ENCODE measurements around the gene AKT3. TPM values are rescaled to one million over a fixed set of nuclear protein-coding genes. Genes with fewer than 3 reads are reported as not detected.

The AKT3 gene
- total RNA-seq, 1 experiment from 2014 or later, result 18.7 TPM

GRCh38 chr1:243447844-243448243, 402.2 kb downstream of the AKT3 start:
- H3K36me3 ChIP-seq (ENCODE audit: low read depth, low read length), result no peaks in the 10 kb centered on the region
- H3K9me2 ChIP-seq (replicated peaks; ENCODE audit: low read length), result no peaks in the 10 kb centered on the region
- no peaks in the 10 kb centered on the region for H4K20me1 ChIP-seq (ENCODE audit: low read length)
- H3K4me1 ChIP-seq (ENCODE audit: insufficient read depth, low read length), result no peaks in the 10 kb centered on the region
- H2AFZ ChIP-seq (ENCODE audit: low read length), result no peak overlapping the region
- BruUV-seq (replicated peaks), result no TSS peak
- no peaks in the 10 kb centered on the region for H3K9me3 ChIP-seq (ENCODE audit: low read length)
- H3K4me3 ChIP-seq (ENCODE audit: low read length), result no peak overlapping the region
- H3K79me2 ChIP-seq (ENCODE audit: low read length), result no peaks in the 10 kb centered on the region
- H3K27me3 ChIP-seq (ENCODE audit: low read length), result no peaks in the 10 kb centered on the region
- no peak for TF ChIP-seq EZH2 (IDR thresholded peaks at IDR 0.05; ENCODE audit: low read length, unreplicated experiment)
- TF ChIP-seq EZH2phosphoT487 (IDR thresholded peaks at IDR 0.05; ENCODE audit: borderline replicate concordance, low read length), result no peak
- TF ChIP-seq CTCF (conservative IDR thresholded peaks at IDR 0.05; ENCODE audit: low read depth, low read length), result no peak
- DNase-seq (no peak), ATAC-seq (no peak)
- no peaks in the 10 kb centered on the region for H3F3A ChIP-seq (ENCODE audit: low read length, unreplicated experiment)
- intact Hi-C loops (cut with micrococcal nuclease), result loop anchor here (5.0 kb wide), 1 partner anchor 39 kb away; no protein-coding TSS in a partner anchor
- no peak overlapping the region for H3K4me2 ChIP-seq (ENCODE audit: low read length)
- ChIA-PET POLR2A (ENCODE audit: unreplicated experiment) (no interaction called here), CTCF (no interaction called here)
- no peak overlapping the region for H3K27ac ChIP-seq (ENCODE audit: low read length)
- H3K9ac ChIP-seq (ENCODE audit: low read length), result no peak overlapping the region

- POLR2A ChIA-PET (ENCODE audit: unreplicated experiment), result no interaction called here
- intact Hi-C loops (cut with micrococcal nuclease), result loop anchor here (5.0 kb wide), 1 partner anchor 40 kb away; no protein-coding TSS in a partner anchor
- no peak overlapping the region for H3K27ac ChIP-seq (ENCODE audit: low read length)
- H3K36me3 ChIP-seq (ENCODE audit: low read depth, low read length), result no peaks in the 10 kb centered on the region
- no peaks in the 10 kb centered on the region for H3K4me1 ChIP-seq (ENCODE audit: insufficient read depth, low read length)
- CTCF ChIA-PET, result no interaction called here
- H3K9me2 ChIP-seq (replicated peaks; ENCODE audit: low read length), result no peaks in the 10 kb centered on the region
- no peaks in the 10 kb centered on the region for H4K20me1 ChIP-seq (ENCODE audit: low read length)
- peak; percentile 42 for DNase-seq
- no peak overlapping the region for H3K4me3 ChIP-seq (ENCODE audit: low read length)
- peak; percentile 81 for ATAC-seq
- H3K9ac ChIP-seq (ENCODE audit: low read length), result no peak overlapping the region
- no peak overlapping the region for H3K4me2 ChIP-seq (ENCODE audit: low read length)
- no peak for TF ChIP-seq EZH2 (IDR thresholded peaks at IDR 0.05; ENCODE audit: low read length, unreplicated experiment)
- no peak for TF ChIP-seq EZH2phosphoT487 (IDR thresholded peaks at IDR 0.05; ENCODE audit: borderline replicate concordance, low read length)
- no peak for TF ChIP-seq CTCF (conservative IDR thresholded peaks at IDR 0.05; ENCODE audit: low read depth, low read length)
- no peaks in the 10 kb centered on the region for H3K9me3 ChIP-seq (ENCODE audit: low read length)
- no peak overlapping the region for H2AFZ ChIP-seq (ENCODE audit: low read length)
- no peaks in the 10 kb centered on the region for H3F3A ChIP-seq (ENCODE audit: low read length, unreplicated experiment)
- H3K27me3 ChIP-seq (ENCODE audit: low read length), result no peaks in the 10 kb centered on the region
- no TSS peak for BruUV-seq (replicated peaks)
- H3K79me2 ChIP-seq (ENCODE audit: low read length), result no peaks in the 10 kb centered on the region
Observed at GRCh38 chr1:243447347-243447746, 402.7 kb downstream of the AKT3 start.

- no peaks in the 10 kb centered on the region for H3K27me3 ChIP-seq (ENCODE audit: low read length)
- H3K4me1 ChIP-seq (ENCODE audit: insufficient read depth, low read length), result no peaks in the 10 kb centered on the region
- H3K4me3 ChIP-seq (ENCODE audit: low read length), result no peak overlapping the region
- H3F3A ChIP-seq (ENCODE audit: low read length, unreplicated experiment), result no peaks in the 10 kb centered on the region
- H3K4me2 ChIP-seq (ENCODE audit: low read length), result no peak overlapping the region
- H3K9ac ChIP-seq (ENCODE audit: low read length), result no peak overlapping the region
- no peaks in the 10 kb centered on the region for H3K9me2 ChIP-seq (replicated peaks; ENCODE audit: low read length)
- no peaks in the 10 kb centered on the region for H4K20me1 ChIP-seq (ENCODE audit: low read length)
- ATAC-seq (no peak), DNase-seq (no peak)
- ChIA-PET POLR2A (ENCODE audit: unreplicated experiment) (no interaction called here), CTCF (no interaction called here)
- H3K79me2 ChIP-seq (ENCODE audit: low read length), result no peaks in the 10 kb centered on the region
- intact Hi-C loops (cut with micrococcal nuclease), result no loop called here
- TF ChIP-seq EZH2phosphoT487 (IDR thresholded peaks at IDR 0.05; ENCODE audit: borderline replicate concordance, low read length) (no peak), EZH2 (IDR thresholded peaks at IDR 0.05; ENCODE audit: low read length, unreplicated experiment) (no peak), CTCF (conservative IDR thresholded peaks at IDR 0.05; ENCODE audit: low read depth, low read length) (no peak)
- BruUV-seq (replicated peaks), result no TSS peak
- no peak overlapping the region for H2AFZ ChIP-seq (ENCODE audit: low read length)
- H3K27ac ChIP-seq (ENCODE audit: low read length), result no peak overlapping the region
- no peaks in the 10 kb centered on the region for H3K9me3 ChIP-seq (ENCODE audit: low read length)
- no peaks in the 10 kb centered on the region for H3K36me3 ChIP-seq (ENCODE audit: low read depth, low read length)
Observed at GRCh38 chr1:243443557-243443956, 406.5 kb downstream of the AKT3 start.
